H1 (cell line): Measurements from ENCODE around the gene HMGN3. TPM values are rescaled to one million over a fixed set of nuclear protein-coding genes. Genes with fewer than 3 reads are reported as not detected.

ENCODE experiments used
- CEBPB ChIP-seq: IDR thresholded peaks from 2 replicates; pipeline ENCODE4 v1.6.1; 2012; ENCODE audit warnings: low read depth, low read length
- EZH2 ChIP-seq: fragments of 200-600 bp; sonication (generic); IDR thresholded peaks from 2 replicates; pipeline ENCODE4 v1.7.1; 2012; ENCODE audit warnings: low read depth, mild to moderate bottlenecking, moderate library complexity, low read length, inconsistent platforms; ENCODE audit not compliant: severe bottlenecking
- KDM4A ChIP-seq: IDR thresholded peaks from one replicate; pipeline ENCODE4 v1.7.1; 2012; ENCODE audit warnings: low read depth, mild to moderate bottlenecking, moderate library complexity, low read length, inconsistent platforms; ENCODE audit not compliant: severe bottlenecking
- MAFK ChIP-seq: IDR thresholded peaks from 2 replicates; pipeline ENCODE4 v1.6.1; 2012; ENCODE audit warnings: low read depth, mild to moderate bottlenecking, improper control_type of control experiment, low read length
- SP2 ChIP-seq: IDR thresholded peaks from 2 replicates; pipeline ENCODE4 v1.6.1; 2012; ENCODE audit warnings: mild to moderate bottlenecking, low read length, inconsistent platforms
- polyA plus RNA-seq, 7 experiments: library from polyadenylated mRNA; depleted of rRNA in 3 of 7; stranded (reverse) in 5 of 7; unstranded in 2 of 7; fragments of >200 nt in 5 of 7; fragments of 200-250 nt in 2 of 7; gene quantifications; 1 replicate in 5 of 7; 2 replicates in 1 of 7; 4 replicates in 1 of 7; pipeline versions ENCODE4 v1.2.1 to v1.2.3, GENCODE V29; 2011 to 2013; ENCODE audit warnings: missing spikeins in 2 of 7, mixed read lengths in 2 of 7
- total RNA-seq: library from RNA; stranded (reverse); fragmentation: NEBNext Ultra II Directional; extraction: Animal tissue kit (Norgen Biotek cat#: 25700); gene quantifications from 2 replicates; pipeline ENCODE4 v1.2.1, GENCODE V29; 2021
- TF ChIP-seq, protein P1 (sequence below): fragments of 300-600 bp; sonication (generic); IDR thresholded peaks from 2 replicates; pipeline ENCODE4 v1.7.1; 2012; ENCODE audit warnings: low read length, moderate library complexity, mild to moderate bottlenecking, inconsistent platforms; ENCODE audit not compliant: insufficient replicate concordance
- TF ChIP-seq, protein P2 (sequence below): IDR thresholded peaks from 2 replicates; pipeline ENCODE4 v1.6.1; 2012; ENCODE audit warnings: low read length, inconsistent platforms
- TF ChIP-seq, protein P3 (sequence below): IDR thresholded peaks from 2 replicates; pipeline ENCODE4 v1.6.1; 2011; ENCODE audit warnings: low read length, improper control_type of control experiment

The HMGN3 gene
- total and polyA plus RNA-seq, 2 of the 8 experiments (the other 6 are each of a cell fraction or from before 2014, with no cell fraction given), result 84.4 to 167 TPM

DNA sequence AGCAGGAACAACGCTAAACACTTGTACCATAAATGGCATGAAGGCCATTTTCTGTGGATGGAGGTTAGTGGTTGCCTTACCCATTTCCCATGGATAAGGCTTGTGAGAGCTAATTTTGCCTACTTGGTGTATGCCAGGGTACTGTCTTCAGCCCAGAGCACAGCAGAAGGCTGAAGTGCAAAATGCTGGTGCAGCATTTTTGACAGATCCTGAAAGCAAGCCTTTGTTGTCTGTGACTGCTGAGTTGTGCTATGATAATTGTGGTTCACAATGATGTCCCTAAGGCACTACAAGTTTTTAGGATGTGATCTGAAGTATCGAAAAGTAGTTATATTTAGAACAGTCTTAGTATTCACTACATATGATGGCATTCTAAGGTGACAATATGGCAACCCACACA, 14.7 kb upstream of the HMGN3 start (continued):
- TF ChIP-seq, protein P1, sequence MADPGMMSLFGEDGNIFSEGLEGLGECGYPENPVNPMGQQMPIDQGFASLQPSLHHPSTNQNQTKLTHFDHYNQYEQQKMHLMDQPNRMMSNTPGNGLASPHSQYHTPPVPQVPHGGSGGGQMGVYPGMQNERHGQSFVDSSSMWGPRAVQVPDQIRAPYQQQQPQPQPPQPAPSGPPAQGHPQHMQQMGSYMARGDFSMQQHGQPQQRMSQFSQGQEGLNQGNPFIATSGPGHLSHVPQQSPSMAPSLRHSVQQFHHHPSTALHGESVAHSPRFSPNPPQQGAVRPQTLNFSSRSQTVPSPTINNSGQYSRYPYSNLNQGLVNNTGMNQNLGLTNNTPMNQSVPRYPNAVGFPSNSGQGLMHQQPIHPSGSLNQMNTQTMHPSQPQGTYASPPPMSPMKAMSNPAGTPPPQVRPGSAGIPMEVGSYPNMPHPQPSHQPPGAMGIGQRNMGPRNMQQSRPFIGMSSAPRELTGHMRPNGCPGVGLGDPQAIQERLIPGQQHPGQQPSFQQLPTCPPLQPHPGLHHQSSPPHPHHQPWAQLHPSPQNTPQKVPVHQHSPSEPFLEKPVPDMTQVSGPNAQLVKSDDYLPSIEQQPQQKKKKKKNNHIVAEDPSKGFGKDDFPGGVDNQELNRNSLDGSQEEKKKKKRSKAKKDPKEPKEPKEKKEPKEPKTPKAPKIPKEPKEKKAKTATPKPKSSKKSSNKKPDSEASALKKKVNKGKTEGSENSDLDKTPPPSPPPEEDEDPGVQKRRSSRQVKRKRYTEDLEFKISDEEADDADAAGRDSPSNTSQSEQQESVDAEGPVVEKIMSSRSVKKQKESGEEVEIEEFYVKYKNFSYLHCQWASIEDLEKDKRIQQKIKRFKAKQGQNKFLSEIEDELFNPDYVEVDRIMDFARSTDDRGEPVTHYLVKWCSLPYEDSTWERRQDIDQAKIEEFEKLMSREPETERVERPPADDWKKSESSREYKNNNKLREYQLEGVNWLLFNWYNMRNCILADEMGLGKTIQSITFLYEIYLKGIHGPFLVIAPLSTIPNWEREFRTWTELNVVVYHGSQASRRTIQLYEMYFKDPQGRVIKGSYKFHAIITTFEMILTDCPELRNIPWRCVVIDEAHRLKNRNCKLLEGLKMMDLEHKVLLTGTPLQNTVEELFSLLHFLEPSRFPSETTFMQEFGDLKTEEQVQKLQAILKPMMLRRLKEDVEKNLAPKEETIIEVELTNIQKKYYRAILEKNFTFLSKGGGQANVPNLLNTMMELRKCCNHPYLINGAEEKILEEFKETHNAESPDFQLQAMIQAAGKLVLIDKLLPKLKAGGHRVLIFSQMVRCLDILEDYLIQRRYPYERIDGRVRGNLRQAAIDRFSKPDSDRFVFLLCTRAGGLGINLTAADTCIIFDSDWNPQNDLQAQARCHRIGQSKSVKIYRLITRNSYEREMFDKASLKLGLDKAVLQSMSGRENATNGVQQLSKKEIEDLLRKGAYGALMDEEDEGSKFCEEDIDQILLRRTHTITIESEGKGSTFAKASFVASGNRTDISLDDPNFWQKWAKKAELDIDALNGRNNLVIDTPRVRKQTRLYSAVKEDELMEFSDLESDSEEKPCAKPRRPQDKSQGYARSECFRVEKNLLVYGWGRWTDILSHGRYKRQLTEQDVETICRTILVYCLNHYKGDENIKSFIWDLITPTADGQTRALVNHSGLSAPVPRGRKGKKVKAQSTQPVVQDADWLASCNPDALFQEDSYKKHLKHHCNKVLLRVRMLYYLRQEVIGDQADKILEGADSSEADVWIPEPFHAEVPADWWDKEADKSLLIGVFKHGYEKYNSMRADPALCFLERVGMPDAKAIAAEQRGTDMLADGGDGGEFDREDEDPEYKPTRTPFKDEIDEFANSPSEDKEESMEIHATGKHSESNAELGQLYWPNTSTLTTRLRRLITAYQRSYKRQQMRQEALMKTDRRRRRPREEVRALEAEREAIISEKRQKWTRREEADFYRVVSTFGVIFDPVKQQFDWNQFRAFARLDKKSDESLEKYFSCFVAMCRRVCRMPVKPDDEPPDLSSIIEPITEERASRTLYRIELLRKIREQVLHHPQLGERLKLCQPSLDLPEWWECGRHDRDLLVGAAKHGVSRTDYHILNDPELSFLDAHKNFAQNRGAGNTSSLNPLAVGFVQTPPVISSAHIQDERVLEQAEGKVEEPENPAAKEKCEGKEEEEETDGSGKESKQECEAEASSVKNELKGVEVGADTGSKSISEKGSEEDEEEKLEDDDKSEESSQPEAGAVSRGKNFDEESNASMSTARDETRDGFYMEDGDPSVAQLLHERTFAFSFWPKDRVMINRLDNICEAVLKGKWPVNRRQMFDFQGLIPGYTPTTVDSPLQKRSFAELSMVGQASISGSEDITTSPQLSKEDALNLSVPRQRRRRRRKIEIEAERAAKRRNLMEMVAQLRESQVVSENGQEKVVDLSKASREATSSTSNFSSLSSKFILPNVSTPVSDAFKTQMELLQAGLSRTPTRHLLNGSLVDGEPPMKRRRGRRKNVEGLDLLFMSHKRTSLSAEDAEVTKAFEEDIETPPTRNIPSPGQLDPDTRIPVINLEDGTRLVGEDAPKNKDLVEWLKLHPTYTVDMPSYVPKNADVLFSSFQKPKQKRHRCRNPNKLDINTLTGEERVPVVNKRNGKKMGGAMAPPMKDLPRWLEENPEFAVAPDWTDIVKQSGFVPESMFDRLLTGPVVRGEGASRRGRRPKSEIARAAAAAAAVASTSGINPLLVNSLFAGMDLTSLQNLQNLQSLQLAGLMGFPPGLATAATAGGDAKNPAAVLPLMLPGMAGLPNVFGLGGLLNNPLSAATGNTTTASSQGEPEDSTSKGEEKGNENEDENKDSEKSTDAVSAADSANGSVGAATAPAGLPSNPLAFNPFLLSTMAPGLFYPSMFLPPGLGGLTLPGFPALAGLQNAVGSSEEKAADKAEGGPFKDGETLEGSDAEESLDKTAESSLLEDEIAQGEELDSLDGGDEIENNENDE, result no peak
- TF ChIP-seq EZH2 (no peak), SP2 (no peak), CEBPB (no peak), MAFK (no peak), KDM4A (no peak)
- TF ChIP-seq, protein P2, sequence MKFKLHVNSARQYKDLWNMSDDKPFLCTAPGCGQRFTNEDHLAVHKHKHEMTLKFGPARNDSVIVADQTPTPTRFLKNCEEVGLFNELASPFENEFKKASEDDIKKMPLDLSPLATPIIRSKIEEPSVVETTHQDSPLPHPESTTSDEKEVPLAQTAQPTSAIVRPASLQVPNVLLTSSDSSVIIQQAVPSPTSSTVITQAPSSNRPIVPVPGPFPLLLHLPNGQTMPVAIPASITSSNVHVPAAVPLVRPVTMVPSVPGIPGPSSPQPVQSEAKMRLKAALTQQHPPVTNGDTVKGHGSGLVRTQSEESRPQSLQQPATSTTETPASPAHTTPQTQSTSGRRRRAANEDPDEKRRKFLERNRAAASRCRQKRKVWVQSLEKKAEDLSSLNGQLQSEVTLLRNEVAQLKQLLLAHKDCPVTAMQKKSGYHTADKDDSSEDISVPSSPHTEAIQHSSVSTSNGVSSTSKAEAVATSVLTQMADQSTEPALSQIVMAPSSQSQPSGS, result no peak
- TF ChIP-seq, protein P3, sequence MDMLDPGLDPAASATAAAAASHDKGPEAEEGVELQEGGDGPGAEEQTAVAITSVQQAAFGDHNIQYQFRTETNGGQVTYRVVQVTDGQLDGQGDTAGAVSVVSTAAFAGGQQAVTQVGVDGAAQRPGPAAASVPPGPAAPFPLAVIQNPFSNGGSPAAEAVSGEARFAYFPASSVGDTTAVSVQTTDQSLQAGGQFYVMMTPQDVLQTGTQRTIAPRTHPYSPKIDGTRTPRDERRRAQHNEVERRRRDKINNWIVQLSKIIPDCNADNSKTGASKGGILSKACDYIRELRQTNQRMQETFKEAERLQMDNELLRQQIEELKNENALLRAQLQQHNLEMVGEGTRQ, result no peak
